ENCODE data around the gene ZKSCAN7. TPM values are rescaled to one million over a fixed set of nuclear protein-coding genes. Genes with fewer than 3 reads are reported as not detected.

ZKSCAN7 gene
- total and polyA plus RNA-seq, 2 of the 13 experiments (the other 11 are each of a cell fraction or from before 2014, with no cell fraction given), result 2.3 to 3.8 TPM

- TF ChIP-seq ZNF337 (CRISPR knock-in tag; IDR thresholded peaks at IDR 0.05; ENCODE audit: borderline replicate concordance, low read depth) (0 out of 2 replicates have a peak, but pooled peaks have one; percentile 61), DMTF1 (CRISPR knock-in tag; IDR thresholded peaks at IDR 0.05) (no peak), PHF21A (CRISPR knock-in tag; IDR thresholded peaks at IDR 0.05) (no peak), CHCHD3 (CRISPR knock-in tag; IDR thresholded peaks at IDR 0.05) (no peak), ZNF704 (CRISPR knock-in tag; IDR thresholded peaks at IDR 0.05; ENCODE audit: borderline replicate concordance) (no peak), POLR2A (IDR thresholded peaks at IDR 0.05; ENCODE audit: insufficient read depth in 1 of 2, low read depth in 2 of 2, low read length in 2 of 2) (peak; percentile 41 to 59; a peak in 3 of 4 replicates), KLF12 (CRISPR knock-in tag; IDR thresholded peaks at IDR 0.05; ENCODE audit: borderline replicate concordance) (0 out of 2 replicates have a peak, but pooled peaks have one; percentile 42), CCAR2 (optimal IDR thresholded peaks at IDR 0.05; ENCODE audit: low read depth, low read length) (no peak), TEAD2 (CRISPR knock-in tag; IDR thresholded peaks at IDR 0.05) (no peak), ZFP37 (CRISPR knock-in tag; IDR thresholded peaks at IDR 0.05; ENCODE audit: borderline replicate concordance) (no peak), MBNL3 (CRISPR knock-in tag; conservative IDR thresholded peaks at IDR 0.05) (no peak), ZNF562 (CRISPR knock-in tag; IDR thresholded peaks at IDR 0.05; ENCODE audit: borderline replicate concordance) (no peak), ZNF264 (CRISPR knock-in tag; IDR thresholded peaks at IDR 0.05) (no peak), MIER3 (CRISPR knock-in tag; IDR thresholded peaks at IDR 0.05; ENCODE audit: borderline replicate concordance) (no peak), SRSF9 (IDR thresholded peaks at IDR 0.05; ENCODE audit: borderline replicate concordance, insufficient read depth, low read depth, low read length, poor library complexity, severe bottlenecking) (no peak)
- TF ChIP-seq, protein P1, sequence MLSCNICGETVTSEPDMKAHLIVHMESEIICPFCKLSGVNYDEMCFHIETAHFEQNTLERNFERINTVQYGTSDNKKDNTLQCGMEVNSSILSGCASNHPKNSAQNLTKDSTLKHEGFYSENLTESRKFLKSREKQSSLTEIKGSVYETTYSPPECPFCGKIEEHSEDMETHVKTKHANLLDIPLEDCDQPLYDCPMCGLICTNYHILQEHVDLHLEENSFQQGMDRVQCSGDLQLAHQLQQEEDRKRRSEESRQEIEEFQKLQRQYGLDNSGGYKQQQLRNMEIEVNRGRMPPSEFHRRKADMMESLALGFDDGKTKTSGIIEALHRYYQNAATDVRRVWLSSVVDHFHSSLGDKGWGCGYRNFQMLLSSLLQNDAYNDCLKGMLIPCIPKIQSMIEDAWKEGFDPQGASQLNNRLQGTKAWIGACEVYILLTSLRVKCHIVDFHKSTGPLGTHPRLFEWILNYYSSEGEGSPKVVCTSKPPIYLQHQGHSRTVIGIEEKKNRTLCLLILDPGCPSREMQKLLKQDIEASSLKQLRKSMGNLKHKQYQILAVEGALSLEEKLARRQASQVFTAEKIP (CRISPR knock-in tag; IDR thresholded peaks at IDR 0.05; ENCODE audit: borderline replicate concordance), result no peak
- TF ChIP-seq, protein P2, sequence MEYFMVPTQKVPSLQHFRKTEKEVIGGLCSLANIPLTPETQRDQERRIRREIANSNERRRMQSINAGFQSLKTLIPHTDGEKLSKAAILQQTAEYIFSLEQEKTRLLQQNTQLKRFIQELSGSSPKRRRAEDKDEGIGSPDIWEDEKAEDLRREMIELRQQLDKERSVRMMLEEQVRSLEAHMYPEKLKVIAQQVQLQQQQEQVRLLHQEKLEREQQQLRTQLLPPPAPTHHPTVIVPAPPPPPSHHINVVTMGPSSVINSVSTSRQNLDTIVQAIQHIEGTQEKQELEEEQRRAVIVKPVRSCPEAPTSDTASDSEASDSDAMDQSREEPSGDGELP (IDR thresholded peaks at IDR 0.05; ENCODE audit: borderline replicate concordance, low read depth), result no peak
- TF ChIP-seq, protein P3, sequence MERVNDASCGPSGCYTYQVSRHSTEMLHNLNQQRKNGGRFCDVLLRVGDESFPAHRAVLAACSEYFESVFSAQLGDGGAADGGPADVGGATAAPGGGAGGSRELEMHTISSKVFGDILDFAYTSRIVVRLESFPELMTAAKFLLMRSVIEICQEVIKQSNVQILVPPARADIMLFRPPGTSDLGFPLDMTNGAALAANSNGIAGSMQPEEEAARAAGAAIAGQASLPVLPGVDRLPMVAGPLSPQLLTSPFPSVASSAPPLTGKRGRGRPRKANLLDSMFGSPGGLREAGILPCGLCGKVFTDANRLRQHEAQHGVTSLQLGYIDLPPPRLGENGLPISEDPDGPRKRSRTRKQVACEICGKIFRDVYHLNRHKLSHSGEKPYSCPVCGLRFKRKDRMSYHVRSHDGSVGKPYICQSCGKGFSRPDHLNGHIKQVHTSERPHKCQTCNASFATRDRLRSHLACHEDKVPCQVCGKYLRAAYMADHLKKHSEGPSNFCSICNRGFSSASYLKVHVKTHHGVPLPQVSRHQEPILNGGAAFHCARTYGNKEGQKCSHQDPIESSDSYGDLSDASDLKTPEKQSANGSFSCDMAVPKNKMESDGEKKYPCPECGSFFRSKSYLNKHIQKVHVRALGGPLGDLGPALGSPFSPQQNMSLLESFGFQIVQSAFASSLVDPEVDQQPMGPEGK (CRISPR knock-in tag; IDR thresholded peaks at IDR 0.05), result no peak
- TF ChIP-seq, protein P4, sequence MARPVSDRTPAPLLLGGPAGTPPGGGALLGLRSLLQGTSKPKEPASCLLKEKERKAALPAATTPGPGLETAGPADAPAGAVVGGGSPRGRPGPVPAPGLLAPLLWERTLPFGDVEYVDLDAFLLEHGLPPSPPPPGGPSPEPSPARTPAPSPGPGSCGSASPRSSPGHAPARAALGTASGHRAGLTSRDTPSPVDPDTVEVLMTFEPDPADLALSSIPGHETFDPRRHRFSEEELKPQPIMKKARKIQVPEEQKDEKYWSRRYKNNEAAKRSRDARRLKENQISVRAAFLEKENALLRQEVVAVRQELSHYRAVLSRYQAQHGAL (CRISPR knock-in tag; IDR thresholded peaks at IDR 0.05; ENCODE audit: not compliant biosample characterization), result no peak
Observed at GRCh38 chr3:44554626-44555592, at the start of gene ZKSCAN7 (continued).
